ENCODE measurements around the gene EPHX1.
"Not testable (repeated sequence)": the region's sequence is repeated elsewhere in the genome, so short reads cannot be mapped to it uniquely, and the experiment has no call there.

The EPHX1 gene

DNA sequence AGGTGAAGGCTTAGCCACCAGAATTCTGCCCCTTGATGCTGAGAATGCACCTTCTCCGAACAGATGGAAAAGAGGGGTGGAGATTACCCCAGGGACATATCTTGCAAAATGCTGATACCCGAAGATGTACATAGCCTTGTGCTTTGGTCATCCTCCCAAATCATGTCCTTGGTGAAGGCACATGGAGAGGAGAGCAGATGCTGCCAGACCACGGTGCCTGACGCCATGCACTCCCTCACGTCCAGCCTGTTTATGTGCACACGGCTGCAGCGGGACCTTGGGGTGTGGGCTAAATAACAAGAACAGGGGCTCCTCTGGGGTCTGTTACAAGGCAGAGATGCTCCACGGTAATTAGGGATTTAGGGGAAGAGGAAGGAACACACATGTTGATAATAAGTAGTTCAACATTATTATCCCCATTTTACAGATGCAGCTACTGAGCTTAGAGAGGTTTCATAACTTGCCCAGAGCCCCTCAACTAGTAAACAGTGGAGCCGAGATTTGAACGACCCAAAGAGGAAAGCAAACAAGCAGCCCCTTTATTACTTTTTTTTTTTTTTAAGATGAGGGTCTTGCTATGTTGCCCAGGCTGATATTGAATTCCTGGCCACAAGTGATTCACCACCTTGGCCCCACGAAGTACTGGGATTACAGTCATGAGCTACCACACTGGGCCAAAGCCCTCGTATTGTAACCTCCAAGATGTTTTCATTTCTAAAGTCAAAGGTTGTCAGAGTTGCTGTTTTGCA, 12.9 kb downstream of the EPHX1 start:
- Mint-ChIP-seq H3K9me3 (no peaks in the 10 kb centered on the region), H3K27me3 (no peaks in the 10 kb centered on the region)

DNA sequence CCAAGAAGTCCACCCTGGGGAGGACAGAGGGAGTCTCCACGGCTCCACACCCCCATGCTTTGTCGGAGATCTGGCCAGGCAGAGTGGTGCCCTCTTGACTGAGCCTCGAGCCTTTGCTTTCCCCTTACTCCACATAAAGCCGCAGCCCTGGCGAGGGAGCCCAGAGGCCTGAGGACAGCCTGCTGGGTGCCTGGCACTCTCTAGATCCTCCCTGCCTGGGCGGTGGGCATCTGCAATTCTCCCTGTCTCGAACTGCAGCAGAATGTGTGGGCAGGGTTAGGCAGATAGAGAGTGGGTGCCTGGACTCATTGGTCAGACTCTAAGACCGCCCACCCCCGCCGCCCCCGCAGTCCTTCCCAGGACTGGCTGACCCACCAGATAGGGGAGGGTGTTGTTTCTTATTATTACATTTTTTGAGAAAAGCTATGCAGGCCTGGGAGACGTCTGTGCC, 13.9 kb downstream of the EPHX1 start:
- Mint-ChIP-seq H3K4me1 (no peaks in the 10 kb centered on the region), H3K27me3 (no peaks in the 10 kb centered on the region), H3K27ac (no peak overlapping the region), H3K4me3 (no peak overlapping the region), H3K9me3 (no peaks in the 10 kb centered on the region), H3K36me3 (no peaks in the 10 kb centered on the region)

More for the DNA sequence above, 12.9 kb downstream of the EPHX1 start:
- Mint-ChIP-seq H3K27ac (no peak overlapping the region), H3K36me3 (no peaks in the 10 kb centered on the region), H3K4me3 (no peak overlapping the region), H3K4me1 (no peaks in the 10 kb centered on the region)

DNA sequence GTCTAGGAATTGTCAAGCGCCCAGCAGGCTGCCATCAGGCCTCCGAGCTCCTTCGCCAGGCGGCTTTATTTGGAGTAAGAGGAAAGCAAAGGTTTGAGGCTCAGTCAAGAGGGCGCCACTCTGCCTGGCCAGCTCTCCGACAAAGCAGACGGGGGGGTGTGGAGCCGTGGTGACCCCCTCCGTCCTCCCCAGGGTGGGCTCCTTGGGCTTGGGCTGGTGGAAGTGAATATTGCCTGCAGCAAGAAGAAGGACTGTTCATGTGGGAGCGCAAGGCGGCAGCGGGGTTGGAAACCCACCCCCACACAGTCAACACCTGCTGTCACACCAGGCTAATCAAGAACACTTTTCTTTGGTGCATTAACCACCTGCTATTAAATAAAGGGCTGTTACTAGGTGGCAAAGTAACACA, 14.6 kb downstream of the EPHX1 start:
- Mint-ChIP-seq H3K27ac (no peak overlapping the region), H3K4me3 (no peak overlapping the region), H3K36me3 (no peaks in the 10 kb centered on the region), H3K27me3 (no peaks in the 10 kb centered on the region), H3K9me3 (no peaks in the 10 kb centered on the region), H3K4me1 (no peaks in the 10 kb centered on the region)

DNA sequence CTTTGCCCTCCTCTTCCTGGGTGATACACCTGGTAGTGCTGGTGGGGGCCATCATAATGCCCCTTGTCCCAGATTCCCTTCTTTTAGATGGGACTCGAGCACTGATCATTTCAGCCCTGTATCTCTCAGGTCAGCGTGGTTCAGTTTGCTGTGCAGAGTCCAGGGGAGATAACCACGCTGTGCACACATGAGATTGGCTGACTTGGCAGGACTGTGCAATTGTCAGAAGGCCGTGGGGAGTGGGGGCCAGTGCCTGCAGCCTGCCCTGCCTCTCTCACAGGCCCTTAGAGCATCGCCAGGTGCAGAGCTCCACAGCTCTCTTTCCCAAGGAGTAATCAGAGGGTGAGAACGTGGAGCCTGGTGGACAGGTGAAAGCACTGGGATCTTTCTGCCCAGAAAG, 15.2 kb downstream of the EPHX1 start:
- Mint-ChIP-seq H3K36me3 (no peaks in the 10 kb centered on the region), H3K27ac (no peak overlapping the region), H3K27me3 (no peaks in the 10 kb centered on the region)

DNA sequence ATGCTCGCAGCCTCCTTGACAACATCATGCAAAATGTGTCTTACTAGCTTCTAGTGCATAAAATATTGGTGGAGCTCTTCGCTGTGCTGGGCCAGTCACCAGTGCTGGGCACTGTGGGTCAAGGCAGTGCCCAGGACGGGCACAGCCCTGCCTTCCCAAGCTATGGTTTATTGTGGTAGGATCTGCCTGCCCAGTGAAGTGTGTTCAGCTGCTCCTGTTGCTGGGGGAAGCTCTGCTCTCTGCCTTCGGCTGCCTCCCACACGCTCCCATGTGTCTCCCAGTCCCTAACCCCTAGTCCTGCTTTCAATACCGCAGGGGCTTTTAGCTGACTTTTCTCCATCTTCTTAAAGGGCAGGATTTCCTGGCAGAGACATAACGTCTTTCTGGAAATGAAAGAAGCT, 15.7 kb downstream of the EPHX1 start:
- H3K9me3 Mint-ChIP-seq: no peaks in the 10 kb centered on the region
- H3K27ac Mint-ChIP-seq: no peak overlapping the region
- no peak overlapping the region for H3K4me3 Mint-ChIP-seq
- H3K36me3 Mint-ChIP-seq: no peaks in the 10 kb centered on the region
- H3K27me3 Mint-ChIP-seq: no peaks in the 10 kb centered on the region
- H3K4me1 Mint-ChIP-seq: no peaks in the 10 kb centered on the region

More for the DNA sequence above, 15.2 kb downstream of the EPHX1 start:
- H3K4me3 Mint-ChIP-seq: no peak overlapping the region
- no peaks in the 10 kb centered on the region for H3K9me3 Mint-ChIP-seq
- no peaks in the 10 kb centered on the region for H3K4me1 Mint-ChIP-seq

DNA sequence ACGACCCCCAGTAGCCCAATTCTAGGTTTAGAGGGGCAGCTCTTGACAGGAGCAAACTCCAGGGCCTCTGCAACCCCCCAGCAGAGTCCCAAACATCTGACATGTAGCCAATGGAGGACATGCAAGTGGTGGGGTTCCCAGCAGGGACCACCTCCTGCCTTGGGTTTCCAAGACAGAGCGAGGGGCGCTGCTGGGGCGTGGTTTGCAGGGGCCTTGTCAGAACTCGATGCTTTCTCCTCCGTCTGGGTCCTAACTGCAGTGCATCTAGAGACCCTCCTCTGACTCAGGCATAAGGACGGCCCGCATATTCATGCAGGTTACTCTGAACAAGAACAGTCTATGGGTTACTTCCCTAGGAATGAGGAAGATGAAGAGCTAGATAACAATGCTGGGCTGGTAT, 17.2 kb downstream of the EPHX1 start:
- H3K27me3 Mint-ChIP-seq: no peaks in the 10 kb centered on the region
- H3K36me3 Mint-ChIP-seq: no peaks in the 10 kb centered on the region
- H3K27ac Mint-ChIP-seq: no peak overlapping the region
- H3K4me1 Mint-ChIP-seq: no peaks in the 10 kb centered on the region
- no peak overlapping the region for H3K4me3 Mint-ChIP-seq
- H3K9me3 Mint-ChIP-seq: no peaks in the 10 kb centered on the region

DNA sequence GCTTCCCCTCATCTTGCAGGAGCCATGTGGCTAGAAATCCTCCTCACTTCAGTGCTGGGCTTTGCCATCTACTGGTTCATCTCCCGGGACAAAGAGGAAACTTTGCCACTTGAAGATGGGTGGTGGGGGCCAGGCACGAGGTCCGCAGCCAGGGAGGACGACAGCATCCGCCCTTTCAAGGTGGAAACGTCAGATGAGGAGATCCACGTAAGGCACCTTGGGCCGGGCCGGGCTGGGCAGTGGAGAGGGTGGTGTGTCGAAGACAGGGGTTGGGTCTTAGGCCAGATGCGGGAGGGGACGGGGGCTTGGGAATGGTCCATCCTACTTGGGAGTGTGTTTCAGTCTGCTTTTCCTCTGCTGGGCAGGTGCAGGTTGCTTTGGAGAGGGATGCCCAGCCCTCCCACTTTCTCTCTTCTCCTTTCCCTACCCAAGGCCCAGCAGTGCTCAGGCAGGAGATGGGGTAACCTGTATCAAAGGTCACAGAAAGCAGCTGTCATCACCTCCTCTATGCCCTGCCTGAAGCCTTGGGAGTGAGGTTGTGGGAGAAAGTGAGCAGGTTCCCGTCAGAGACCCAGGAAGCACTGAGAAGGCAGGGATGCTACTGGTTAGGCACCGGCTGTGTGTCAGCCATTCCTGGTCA, 18.9 kb downstream of the EPHX1 start:
- no peaks in the 10 kb centered on the region for H3K36me3 Mint-ChIP-seq
- no peaks in the 10 kb centered on the region for H3K9me3 Mint-ChIP-seq
- H3K4me3 Mint-ChIP-seq: no peak overlapping the region
- no peaks in the 10 kb centered on the region for H3K4me1 Mint-ChIP-seq
- no peak overlapping the region for H3K27ac Mint-ChIP-seq
- H3K27me3 Mint-ChIP-seq: no peaks in the 10 kb centered on the region

DNA sequence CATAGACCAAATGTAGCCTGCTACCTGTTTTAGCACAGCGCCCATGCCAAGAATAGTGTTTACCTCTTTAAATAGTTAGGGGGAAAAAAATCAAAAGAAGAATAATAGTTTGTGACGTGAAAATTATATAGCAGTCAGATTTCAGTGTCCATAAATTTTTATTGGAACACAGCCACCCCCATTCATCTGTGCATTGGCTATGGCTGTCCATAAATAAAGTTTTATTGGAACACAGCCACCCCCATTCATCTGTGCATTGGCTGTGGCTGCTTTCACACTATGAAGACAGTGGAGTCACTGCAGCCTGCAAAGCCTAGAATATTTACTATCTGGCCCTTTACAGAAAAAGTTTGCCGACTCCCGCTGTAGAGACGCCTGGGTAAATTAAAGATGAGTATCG, 20.9 kb downstream of the EPHX1 start:
- H3K27me3 Mint-ChIP-seq: no peaks in the 10 kb centered on the region
- H3K9me3 Mint-ChIP-seq: no peaks in the 10 kb centered on the region
- H3K4me3 Mint-ChIP-seq: no peak overlapping the region
- no peaks in the 10 kb centered on the region for H3K36me3 Mint-ChIP-seq
- H3K4me1 Mint-ChIP-seq: no peaks in the 10 kb centered on the region
- peak overlapping the region; percentile 55 for H3K27ac Mint-ChIP-seq

DNA sequence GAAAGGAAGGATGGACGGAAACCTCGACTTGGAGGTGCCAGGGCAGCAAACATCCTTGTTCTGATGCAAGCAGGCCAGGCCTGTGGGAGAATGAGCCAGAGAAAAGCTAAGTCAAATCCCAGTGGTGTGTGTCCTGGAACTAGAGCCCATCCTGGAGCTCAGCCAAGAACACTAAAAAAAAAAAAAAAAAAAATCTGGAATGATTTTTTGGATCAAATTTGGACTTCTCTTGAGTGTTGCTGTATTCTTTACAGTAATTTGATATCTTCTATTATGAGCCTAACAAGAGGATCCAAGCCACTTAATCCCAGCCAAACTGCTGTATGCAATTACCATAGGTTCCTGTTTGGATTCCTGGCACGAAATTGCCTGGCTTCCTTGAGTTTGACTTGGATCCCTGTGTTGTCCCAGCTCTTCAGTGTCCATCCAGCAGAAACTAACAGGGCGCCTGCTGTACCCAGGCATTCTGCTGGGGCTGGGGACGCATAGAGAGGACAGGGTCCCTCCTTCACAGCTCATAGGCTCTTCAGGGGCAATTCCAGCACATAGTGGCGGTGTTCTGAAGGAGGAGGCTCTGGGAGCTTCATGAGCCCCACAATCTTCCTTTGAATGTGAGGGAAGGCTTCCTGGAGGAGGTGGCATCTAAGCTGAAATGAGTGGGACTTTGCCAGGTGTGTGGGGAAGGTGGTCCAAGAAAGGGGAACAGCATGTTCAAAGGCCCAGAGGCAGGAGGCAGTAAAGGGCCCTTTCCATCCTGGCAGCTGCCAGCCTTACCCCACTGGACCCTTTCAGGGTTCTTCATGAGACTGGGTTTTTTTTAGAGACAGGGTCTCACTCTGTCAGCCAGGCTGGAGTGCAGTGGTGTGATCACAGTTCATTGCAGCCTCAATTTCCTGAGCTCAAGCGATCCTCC, 24.7 kb downstream of the EPHX1 start:
- no peaks in the 10 kb centered on the region for H3K9me3 Mint-ChIP-seq

DNA sequence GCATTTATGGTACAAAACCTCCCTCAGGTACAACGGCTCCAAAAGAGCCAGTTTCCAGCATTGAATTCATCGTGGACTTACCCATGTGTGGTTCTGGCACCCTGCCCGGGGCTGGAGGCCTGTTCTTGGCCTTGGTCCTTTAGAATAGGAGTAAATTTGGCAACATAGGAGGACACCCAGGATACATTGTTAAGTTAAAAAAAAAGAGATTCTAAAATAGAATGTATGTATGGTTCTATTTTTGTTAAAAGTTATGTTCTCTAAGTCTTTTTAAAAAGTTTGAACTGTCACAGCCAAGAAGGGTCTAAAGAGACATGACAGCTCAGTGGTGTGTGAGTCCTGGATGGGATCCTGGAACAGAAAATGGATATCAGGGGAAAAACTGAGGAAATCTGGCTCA, 25.9 kb downstream of the EPHX1 start:
- H3K4me3 Mint-ChIP-seq: no peak overlapping the region
- H3K36me3 Mint-ChIP-seq: no peaks in the 10 kb centered on the region
- peaks cover 18% of the 10 kb centered on the region for H3K4me1 Mint-ChIP-seq
- no peaks in the 10 kb centered on the region for H3K9me3 Mint-ChIP-seq
- H3K27ac Mint-ChIP-seq: peak overlapping the region; percentile 55
- H3K27me3 Mint-ChIP-seq: no peaks in the 10 kb centered on the region

More for the DNA sequence above, 24.7 kb downstream of the EPHX1 start:
- Mint-ChIP-seq H3K4me1 (peaks cover 7% of the 10 kb centered on the region), H3K27me3 (no peaks in the 10 kb centered on the region), H3K27ac (no peak overlapping the region), H3K4me3 (no peak overlapping the region), H3K36me3 (no peaks in the 10 kb centered on the region)

DNA sequence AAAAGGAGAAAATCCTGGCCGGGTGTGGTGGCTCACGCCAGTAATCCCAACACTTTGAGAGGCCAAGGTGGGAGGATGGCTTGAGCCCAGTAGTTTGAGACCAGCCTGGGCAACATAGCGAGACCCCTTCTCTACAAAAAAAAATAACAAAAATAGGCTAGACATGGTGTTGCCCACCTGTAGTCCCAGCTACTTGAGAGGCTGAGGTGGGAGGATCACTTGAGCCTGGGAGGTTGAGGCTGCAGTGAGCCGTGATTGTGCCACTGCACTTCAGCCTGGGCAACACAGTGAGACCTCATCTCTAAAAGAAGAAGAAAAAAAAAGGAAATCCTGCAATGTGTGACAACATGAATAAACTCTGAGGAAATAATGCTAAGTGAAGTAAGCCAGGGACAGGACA, 26.4 kb downstream of the EPHX1 start:
- Mint-ChIP-seq H3K27ac (peak overlapping the region; percentile 55), H3K4me1 (peaks cover 20% of the 10 kb centered on the region)
- not testable (repeated sequence) for H3K27me3 Mint-ChIP-seq, H3K4me3 Mint-ChIP-seq, H3K36me3 Mint-ChIP-seq, H3K9me3 Mint-ChIP-seq

DNA sequence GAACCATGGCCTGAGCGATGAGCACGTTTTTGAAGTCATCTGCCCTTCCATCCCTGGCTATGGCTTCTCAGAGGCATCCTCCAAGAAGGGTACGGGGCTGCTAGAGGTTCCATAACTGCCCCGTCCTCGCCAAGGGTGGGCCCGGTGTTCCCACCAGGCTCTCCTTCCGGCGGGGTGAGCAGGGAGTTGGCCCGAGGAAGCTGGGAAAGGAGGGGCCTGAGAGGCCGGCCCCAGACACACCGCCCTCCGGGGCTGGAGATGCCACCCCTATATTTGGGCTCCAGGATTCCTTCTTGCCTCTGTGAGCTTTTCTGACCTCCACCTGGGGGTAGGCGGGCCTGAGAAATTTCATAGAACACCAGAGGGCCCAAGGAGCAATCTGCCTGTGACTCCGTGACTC, 28.9 kb downstream of the EPHX1 start:
- H3K4me1 Mint-ChIP-seq: peaks cover 29% of the 10 kb centered on the region
- no peaks in the 10 kb centered on the region for H3K9me3 Mint-ChIP-seq
- no peak overlapping the region for H3K4me3 Mint-ChIP-seq
- H3K27ac Mint-ChIP-seq: peak overlapping the region; percentile 30
- no peaks in the 10 kb centered on the region for H3K27me3 Mint-ChIP-seq
- no peaks in the 10 kb centered on the region for H3K36me3 Mint-ChIP-seq

DNA sequence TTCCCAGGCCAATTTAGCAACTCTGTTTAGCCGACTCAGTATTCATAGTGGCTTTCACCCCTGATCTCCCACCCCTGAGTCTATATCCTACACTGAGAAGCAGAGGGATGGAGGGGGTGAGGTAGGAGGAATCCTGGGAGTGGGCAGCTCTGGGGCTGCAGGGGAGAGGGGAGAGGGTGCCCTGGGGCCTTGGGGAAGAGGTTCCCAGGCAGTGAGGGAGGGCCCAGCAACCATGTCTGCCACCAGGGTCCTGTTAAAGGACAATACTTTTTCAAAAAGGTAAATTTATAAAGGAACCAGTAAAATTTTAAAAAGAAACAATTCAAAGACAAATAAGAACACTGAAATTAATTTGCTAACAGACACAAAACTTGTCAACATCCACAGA, 30.3 kb downstream of the EPHX1 start:
- H3K4me1 Mint-ChIP-seq: peaks cover 29% of the 10 kb centered on the region
- peak overlapping the region; percentile 23 for H3K27ac Mint-ChIP-seq
- H3K9me3 Mint-ChIP-seq: no peaks in the 10 kb centered on the region
- no peaks in the 10 kb centered on the region for H3K27me3 Mint-ChIP-seq
- no peak overlapping the region for H3K4me3 Mint-ChIP-seq
- H3K36me3 Mint-ChIP-seq: no peaks in the 10 kb centered on the region

DNA sequence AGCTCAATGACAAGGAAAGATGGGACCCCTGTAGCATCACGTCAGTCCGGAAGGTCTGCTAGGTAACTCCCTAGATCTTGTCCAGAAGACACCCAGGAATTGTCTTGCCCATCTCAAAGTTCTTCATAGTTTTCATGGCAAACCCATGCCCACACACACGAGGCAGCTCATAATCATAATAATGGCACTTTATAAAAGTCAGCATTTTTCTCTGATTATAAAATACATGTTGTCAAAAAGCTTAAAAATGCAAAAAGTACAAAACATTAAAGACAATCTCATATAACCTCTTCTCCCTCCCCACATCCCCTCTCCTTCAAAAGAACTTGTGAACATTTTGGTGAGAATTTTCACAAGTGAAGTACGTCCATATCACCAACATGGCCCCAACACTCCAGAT, 30.8 kb downstream of the EPHX1 start:
- H3K4me1 Mint-ChIP-seq: peaks cover 29% of the 10 kb centered on the region
- H3K27me3 Mint-ChIP-seq: no peaks in the 10 kb centered on the region
- H3K27ac Mint-ChIP-seq: peak overlapping the region; percentile 76
- H3K9me3 Mint-ChIP-seq: no peaks in the 10 kb centered on the region
- no peak overlapping the region for H3K4me3 Mint-ChIP-seq
- no peaks in the 10 kb centered on the region for H3K36me3 Mint-ChIP-seq

DNA sequence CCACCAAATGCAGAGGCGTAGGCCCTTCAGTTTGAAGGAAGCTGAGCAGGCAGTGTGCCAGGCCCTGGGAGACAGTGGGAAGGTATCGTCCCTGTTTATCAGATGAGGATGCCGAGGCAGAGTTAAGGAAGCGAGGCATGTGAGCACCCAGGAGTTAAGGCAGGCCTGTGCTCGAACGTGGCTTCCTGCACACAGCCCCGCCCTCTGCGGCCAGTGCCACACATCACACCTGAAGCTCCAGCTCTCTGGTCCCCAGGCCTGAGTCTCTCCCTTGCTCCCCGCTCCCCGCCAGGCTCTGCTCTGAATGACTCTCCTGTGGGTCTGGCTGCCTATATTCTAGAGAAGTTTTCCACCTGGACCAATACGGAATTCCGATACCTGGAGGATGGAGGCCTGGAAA, 32.1 kb downstream of the EPHX1 start:
- no peaks in the 10 kb centered on the region for H3K27me3 Mint-ChIP-seq
- H3K4me3 Mint-ChIP-seq: no peak overlapping the region
- H3K9me3 Mint-ChIP-seq: no peaks in the 10 kb centered on the region
- H3K4me1 Mint-ChIP-seq: peaks cover 31% of the 10 kb centered on the region
- H3K27ac Mint-ChIP-seq: peak overlapping the region; percentile 46
- H3K36me3 Mint-ChIP-seq: no peaks in the 10 kb centered on the region

Measured in activated naive CD4-positive, alpha-beta T cell treated with anti-CD3 and anti-CD28 coated beads, Interleukin-2, amount 50 U/mL, for 24 hours (primary cell).